Stimulated activated naive CD4-positive, alpha-beta T cell (primary cell): ENCODE measurements around the gene PDGFA.

Experiments
- DNase-seq, 6 experiments: peaks; one replicate each; lab custom pipeline; 2025; lab: John Stamatoyannopoulos, UW

The PDGFA gene

GRCh38 chr7:473870-474604 is 45.6 kb downstream of the PDGFA start:
- DNase-seq: no peak

DNA sequence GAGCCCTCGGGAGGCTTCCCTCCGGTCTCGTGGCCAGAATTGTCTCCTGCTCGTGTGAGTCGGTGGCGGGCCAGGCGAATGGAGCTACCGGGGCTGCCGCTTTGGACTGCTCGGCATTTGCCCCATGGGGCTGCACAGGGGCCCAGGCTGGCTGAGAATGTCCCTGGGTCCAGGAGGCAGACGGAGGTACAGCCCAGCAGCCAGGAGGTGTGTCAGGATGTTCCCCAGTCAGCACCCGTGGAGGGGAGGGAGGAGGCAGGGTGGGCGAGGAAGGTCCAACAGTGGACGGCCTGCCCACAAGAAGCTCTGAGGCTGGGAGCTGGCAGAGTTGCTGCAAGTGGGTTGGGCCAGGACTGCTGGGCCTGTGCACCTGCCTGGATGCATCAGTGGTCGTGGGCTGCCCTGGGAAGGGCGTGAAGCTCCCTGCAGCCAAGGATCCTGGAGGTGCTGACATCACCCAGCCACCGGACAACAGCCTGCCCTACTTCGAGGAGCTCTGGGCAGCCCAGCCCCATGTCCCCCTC is 46.4 kb downstream of the PDGFA start:
- no peak for DNase-seq

- no peak for DNase-seq
Observed at GRCh38 chr7:472640-472957, 47.0 kb downstream of the PDGFA start.

- peak in 3 of 6 experiments; percentile 20 to 51 (median 47) for DNase-seq
Observed at GRCh38 chr7:471866-472639, 47.6 kb downstream of the PDGFA start.

DNA sequence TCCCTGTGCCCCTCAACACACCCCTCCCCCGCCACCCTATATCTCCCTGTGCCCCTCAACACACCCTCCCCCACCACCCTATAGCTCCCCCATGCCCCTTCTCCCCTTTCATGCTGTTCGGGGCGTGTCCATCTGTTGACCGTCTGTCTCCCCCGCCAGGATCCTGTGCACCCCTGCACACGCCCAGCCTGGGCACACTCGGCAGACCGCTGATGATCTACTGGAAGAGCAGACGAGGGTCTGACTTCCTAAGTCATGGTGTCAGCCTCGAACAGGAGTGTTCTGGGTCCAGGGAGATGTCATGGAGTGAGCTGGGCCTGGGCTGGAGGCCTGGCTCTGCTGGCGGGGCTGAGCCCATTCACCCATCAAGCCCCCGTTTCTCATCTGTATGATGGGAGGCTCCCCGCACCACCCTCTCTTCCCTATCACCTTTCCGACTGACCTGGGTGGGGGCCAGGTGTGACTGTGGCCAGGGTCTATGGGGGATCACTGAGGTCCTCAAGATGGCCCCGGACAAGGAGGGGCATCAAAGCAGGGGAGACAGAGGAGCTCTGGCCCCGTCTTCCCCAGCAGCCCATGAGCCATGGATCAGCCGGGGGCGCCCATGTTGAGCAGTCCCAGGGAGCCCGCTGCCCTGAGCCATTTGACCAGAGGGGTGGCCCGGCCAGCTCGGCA is 48.3 kb downstream of the PDGFA start:
- no peak for DNase-seq

GRCh38 chr7:469563-469961 is 50.1 kb downstream of the PDGFA start:
- DNase-seq: no peak

DNA sequence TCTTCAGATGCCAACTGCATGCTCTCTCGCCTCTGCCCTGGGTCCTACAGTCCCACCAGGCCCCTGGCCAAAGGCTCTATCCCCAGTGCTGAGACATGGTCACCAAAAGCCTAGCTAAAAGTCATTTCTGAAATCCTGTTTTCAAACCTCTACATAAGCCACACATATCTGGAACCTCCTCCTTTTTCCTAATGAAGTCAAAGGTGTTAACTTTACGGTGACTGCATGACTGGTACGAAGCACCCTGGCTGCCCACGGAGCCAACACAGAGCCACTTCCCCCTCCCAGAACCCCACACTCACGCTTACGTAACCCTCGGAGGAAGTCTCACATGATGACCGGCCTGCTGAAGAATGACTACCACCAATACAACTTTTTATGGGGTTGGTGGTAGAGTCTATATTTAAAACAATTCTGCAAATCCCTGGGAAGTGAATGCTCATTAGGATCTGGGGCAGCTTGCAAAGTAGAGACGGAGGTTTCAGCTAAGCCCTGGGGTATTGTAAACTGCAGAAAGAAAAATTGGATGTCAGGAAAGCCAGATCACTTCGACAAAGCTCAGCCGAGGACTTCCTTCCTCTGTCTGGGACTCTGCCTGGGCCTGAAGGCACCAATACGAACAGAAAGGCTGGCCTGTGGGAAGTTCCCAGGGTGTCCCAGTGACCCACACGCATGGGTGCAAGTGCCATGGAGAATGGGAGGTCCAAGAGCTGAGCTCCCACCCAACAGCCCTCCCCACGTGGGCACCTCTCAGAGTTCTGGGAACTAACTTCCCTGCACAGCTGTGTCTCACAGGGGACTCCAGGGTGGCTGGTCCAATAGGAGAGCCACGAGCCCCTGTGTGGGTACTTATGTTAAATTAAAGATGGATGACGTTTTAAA is 50.7 kb downstream of the PDGFA start:
- DNase-seq: no peak

DNA sequence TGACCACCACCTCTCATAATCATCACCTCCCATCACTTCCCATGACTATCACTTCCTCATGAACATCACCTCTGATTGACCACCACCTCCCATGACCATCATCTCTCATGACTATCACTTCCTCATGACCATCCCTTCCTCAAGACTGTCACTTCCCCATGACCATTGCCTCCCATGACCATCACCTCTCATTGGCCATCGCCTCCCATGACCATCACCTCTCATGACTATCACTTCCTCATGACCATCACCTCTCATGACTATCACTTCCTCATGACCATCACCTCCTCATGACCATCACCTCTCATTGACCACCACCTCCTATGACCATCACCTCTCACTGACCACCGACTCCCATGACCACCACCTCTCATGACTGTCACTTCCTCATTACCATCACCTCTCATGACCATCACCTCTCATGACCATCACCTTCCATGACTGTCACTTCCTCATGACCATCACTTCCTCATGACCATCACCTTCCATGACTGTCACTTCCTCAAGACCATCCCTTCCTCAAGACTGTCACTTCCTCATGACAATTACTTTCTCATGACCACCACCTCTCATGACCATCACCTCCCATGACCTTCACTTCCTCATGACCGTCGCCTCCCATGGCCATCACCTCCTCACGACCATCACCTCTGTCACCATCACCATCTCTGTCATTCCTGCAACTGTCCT is 51.6 kb downstream of the PDGFA start:
- DNase-seq: no peak

DNA sequence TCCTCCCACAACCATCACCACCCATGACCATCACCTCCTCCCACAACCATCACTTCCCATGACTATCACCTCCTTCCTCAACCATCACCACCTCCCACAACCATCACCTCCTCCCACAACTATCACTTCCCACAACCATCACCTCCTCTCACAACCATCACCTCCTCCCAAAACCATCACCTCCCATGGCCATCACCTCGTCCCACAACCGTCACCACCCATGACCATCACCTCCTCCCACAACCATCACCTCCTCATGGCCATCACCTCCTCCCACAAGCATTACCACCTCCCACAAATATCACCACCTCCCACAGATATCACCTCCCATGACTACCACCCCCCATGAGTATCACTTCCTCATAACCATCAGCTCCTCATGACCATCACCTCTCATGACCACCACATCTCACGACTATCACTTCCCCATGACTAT is 52.2 kb downstream of the PDGFA start:
- no peak for DNase-seq

DNA sequence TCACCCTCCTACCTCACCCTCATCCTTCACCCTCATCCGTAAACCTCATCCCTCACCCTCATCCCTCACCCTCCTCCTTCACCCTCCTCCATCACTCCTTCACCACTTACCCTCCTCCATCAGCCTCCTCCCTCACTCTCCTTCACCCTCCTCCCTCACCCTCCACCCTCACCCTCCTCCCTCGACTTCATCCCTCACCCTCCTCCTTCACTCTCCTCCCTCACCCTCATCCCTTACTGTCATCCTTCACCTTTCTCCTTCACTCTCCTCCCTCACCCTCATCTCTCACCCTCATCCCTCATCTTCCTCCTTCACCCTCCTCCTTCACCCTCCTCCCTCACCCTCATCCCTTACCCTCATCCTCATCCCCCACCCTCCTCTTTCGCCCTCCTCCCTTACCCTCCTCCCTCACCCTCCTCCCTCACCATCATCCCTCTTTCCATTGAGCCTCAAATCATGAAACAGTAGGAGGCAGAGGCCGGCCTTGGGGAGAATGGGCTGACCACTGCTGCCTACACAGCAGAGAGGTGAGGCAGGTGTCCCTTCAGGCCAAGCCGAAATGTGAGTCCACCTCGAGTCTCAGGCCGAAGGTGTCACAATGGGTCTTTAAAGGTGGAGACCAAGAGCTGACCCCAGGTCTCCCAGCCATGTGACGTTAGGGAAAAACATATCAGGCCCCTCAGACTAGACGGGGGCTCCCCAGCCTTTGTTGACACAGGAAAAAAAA is 53.0 kb downstream of the PDGFA start:
- no peak for DNase-seq

DNA sequence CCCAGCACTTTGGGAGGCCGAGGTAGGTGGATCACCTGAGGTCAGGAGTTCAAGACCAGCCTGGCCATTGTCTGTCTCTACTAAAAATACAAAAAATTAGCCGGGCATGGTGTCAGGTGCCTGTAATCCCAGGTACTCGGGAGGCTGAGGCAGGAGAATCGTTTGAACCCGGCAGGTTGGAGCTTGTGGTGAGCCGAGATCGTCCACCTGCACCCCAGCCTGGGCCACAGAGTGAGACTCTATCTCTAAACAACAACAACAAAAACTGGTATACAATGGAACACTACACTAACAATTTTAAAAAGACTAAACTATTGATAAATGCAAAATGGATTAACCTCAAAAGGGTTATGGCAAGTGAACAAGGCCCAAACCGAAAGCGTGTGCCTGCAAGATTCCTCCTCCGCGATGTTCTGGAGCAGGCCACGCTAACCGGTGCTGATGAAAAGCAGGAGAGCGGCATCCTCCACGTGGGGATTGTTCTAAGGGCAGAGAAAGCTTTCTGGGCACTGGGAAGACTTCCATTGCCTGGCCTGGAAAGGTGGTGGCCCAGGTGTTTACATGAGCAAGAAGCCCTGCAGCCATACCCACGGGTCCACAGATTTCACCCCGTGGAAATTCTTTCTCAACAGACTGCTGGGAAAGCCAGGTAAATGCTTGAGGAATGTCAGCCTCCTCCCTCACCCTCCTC is 53.8 kb downstream of the PDGFA start:
- DNase-seq: no peak

DNA sequence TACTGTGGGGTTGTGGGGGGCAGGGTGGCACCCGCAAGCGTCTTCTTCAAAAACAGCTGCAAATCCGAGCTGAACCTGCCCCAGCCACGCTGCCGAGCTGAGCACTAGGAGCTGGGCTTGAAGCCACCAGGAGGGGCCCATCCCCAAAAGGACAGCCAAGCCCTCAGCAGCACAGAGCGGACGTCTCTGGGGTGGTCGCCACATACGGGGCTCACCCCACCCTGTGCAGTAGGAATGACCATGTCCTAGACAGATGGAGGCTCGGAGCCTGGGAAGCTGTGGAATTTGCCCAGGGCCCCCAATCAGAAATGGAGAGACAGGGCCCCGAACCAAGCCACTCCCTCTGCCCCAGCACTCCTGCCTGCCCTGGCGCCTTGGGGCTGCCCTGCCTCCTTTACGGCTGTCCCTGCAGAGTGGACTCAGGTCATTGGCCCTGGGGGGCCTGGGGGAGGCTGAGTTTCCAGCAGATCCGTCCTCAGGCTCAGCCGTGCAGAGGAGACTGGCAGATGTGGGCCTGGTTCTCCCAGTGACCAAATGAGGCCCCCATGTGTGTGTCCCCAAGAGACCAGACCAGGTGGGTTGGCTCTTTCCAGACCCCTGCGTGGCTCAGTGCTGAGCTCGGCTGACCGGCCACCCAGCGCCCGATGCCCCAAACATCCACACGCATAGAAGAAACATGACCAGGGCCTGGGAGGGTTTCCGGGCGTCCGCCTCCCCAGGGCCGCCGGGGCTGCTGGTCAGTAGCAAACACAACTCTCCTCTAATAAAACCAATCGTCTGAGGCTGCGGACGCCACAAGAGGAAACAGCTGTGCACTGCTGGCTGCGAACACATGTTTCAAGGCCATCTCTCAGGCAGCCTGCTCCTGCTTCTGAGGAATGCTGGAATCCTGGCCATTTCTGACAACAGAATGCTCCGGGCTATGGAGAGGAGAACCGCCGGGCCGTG is 54.9 kb downstream of the PDGFA start:
- no peak for DNase-seq

DNA sequence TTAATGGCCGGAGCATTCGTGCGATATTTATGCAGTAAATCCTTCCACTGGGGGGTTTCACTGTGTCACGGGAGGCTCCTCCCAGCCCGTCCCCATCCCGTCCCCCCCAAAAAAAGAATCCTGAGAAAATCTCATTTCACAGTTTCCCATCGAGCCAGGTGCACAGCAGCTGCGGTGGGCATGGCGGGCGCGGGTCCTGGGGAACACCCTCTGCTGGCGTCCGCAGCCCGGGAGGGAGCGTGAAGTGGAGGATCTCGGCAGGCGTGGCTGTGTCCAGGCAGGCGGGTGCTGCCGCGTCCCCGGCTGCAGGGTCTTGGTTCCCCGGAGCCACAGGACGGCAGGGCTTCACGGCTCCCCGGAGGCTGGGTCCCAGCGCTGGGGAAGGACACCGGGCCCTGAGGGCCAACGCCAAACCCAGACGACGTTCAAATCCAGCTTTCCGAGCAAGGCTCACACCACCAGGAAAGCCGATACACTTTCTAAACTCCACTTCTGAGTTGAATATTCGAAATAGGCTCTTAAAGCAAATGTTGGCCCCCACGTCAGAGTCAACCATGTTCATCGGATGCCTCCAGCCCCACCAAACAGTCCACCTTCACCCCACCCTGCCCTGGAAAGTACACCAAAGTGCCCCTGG is 55.7 kb downstream of the PDGFA start:
- no peak for DNase-seq

DNA sequence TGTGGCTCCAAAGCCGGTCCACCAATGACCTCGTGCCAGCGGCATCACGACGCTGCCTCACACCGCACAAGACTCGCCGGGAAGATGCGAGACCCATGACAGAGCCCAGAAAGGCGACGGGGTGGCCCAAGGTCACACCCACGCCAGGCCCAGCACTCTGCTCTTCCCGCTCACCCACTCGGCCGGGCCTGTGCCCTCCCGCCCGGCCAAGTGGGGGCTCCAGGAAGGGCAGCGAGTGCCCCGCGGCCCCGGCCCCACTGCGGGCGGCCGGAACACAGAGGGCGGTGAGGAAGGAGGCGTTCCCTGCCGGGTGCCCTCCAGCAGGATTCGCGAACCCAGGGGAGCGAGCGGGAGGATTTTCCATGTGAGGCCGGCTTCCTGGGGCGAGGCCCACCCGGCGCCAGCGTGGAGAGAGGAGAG is 56.3 kb downstream of the PDGFA start:
- no peak for DNase-seq

GRCh38 chr7:462173-463103 is 57.2 kb downstream of the PDGFA start:
- no peak for DNase-seq

DNA sequence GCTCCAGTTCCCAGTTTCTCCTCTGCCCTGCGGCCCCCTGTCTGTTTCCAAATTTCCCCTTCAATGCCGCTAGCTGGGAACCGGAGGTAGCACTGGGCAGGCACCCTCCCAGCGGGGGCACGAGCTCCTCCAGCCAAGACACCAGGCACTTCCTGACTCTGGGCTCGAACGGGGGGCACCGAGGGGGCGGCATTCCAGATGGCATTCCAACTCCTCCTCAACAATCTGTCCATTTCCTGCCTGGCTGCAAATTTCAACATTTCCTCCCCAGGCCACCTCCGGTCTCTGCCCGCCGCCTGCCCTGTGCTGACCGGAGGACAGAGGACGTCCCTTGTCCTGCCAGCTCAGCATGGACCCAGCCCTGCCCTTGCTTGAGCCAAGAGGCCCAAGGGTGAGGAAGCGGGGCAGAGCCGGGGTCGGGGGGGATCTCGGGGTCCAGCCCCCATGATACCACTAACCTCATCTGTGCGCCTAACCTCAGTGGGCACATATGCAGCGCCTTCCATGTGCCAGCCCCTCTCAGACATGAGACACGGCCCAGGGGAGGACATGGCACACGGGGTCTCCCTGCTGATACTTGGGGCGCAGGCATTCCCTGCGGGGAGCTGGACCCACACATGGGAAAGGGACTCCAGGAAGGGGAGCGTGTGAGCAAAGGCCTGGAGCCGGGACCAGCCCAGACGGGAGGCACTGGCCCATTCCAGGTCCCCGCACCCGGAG is 58.0 kb downstream of the PDGFA start:
- no peak for DNase-seq

GRCh38 chr7:461117-461452 is 58.6 kb downstream of the PDGFA start:
- DNase-seq: no peak
